ENCODE data around the gene RAP2A. TPM values are rescaled to one million over a fixed set of nuclear protein-coding genes. Genes with fewer than 3 reads are reported as not detected.

RAP2A gene
- total RNA-seq, 1 donor from 2014 or later = 19.6 TPM

- H3K27ac ChIP-seq = peak overlapping the region; percentile 100
- no peak for TF ChIP-seq POLR2A (IDR thresholded peaks at IDR 0.05)
- no peak for TF ChIP-seq CTCF (IDR thresholded peaks at IDR 0.05)
- TF ChIP-seq POLR2AphosphoS5 (IDR thresholded peaks at IDR 0.05; ENCODE audit: insufficient read depth in 1 of 2, low read depth in 1 of 2) = no peak
- peak overlapping the region; percentile 68 to 88 for H3K4me3 ChIP-seq
- no peaks in the 10 kb centered on the region for H3K36me3 ChIP-seq
- no peaks in the 10 kb centered on the region for H3K27me3 ChIP-seq
- H3K9me3 ChIP-seq = no peaks in the 10 kb centered on the region
- DNase-seq (ENCODE audit: extremely low spot score in 2 of 2) = no peak
- peaks cover 34% of the 10 kb centered on the region for H3K4me1 ChIP-seq
- intact Hi-C loops (cut with DNase I) = loop anchor here (10.0 kb wide), 1 partner anchor 318 kb away; no protein-coding TSS in a partner anchor
These were observed 1.6 kb upstream of the RAP2A start for GRCh38 chr13:97432232-97432916.

GRCh38 chr13:97432917-97433726 is 847 bp upstream of the RAP2A start:
- DNase-seq (ENCODE audit: extremely low spot score in 2 of 2) = peak; percentile 100
- Histone ChIP-seq H3K27me3 (no peaks in the 10 kb centered on the region), H3K4me1 (peaks cover 41% of the 10 kb centered on the region), H3K36me3 (no peaks in the 10 kb centered on the region), H3K9me3 (no peaks in the 10 kb centered on the region), H3K4me3 (peak overlapping the region; percentile 88 to 90), H3K27ac (peak overlapping the region; percentile 100)
- intact Hi-C loops (cut with DNase I) = loop anchor here (10.0 kb wide), 1 partner anchor 318 kb away; no protein-coding TSS in a partner anchor
- TF ChIP-seq POLR2A (IDR thresholded peaks at IDR 0.05) = peak in 1 of 2 donors; percentile 68
- TF ChIP-seq CTCF (IDR thresholded peaks at IDR 0.05) = no peak
- peak in 1 of 2 donors; percentile 91 for TF ChIP-seq POLR2AphosphoS5 (IDR thresholded peaks at IDR 0.05; ENCODE audit: insufficient read depth in 1 of 2, low read depth in 1 of 2)

- DNase-seq (ENCODE audit: extremely low spot score in 2 of 2) = peak in 1 of 2 donors; percentile 91
- H3K36me3 ChIP-seq = no peaks in the 10 kb centered on the region
- intact Hi-C loops (cut with DNase I) = loop anchor here (10.0 kb wide), 1 partner anchor 320 kb away; no protein-coding TSS in a partner anchor
- no peaks in the 10 kb centered on the region for H3K9me3 ChIP-seq
- peaks cover 47% of the 10 kb centered on the region for H3K4me1 ChIP-seq
- H3K27ac ChIP-seq = peak overlapping the region; percentile 82
- H3K4me3 ChIP-seq = peak overlapping the region; percentile 88 to 90
- H3K27me3 ChIP-seq = no peaks in the 10 kb centered on the region
- TF ChIP-seq POLR2AphosphoS5 (IDR thresholded peaks at IDR 0.05; ENCODE audit: insufficient read depth in 1 of 2, low read depth in 1 of 2) (peak in 1 of 2 donors; percentile 52), CTCF (IDR thresholded peaks at IDR 0.05) (no peak)
These were observed 630 bp downstream of the RAP2A start for GRCh38 chr13:97434397-97435201.

- H3K9me3 ChIP-seq = no peaks in the 10 kb centered on the region
- H3K4me3 ChIP-seq = peak overlapping the region; percentile 88 to 90
- peaks cover 47% of the 10 kb centered on the region for H3K4me1 ChIP-seq
- no peak for DNase-seq (ENCODE audit: extremely low spot score in 2 of 2)
- TF ChIP-seq POLR2A (IDR thresholded peaks at IDR 0.05) (no peak), CTCF (IDR thresholded peaks at IDR 0.05) (no peak), POLR2AphosphoS5 (IDR thresholded peaks at IDR 0.05; ENCODE audit: insufficient read depth in 1 of 2, low read depth in 1 of 2) (no peak)
- H3K27me3 ChIP-seq = no peaks in the 10 kb centered on the region
- H3K36me3 ChIP-seq = no peaks in the 10 kb centered on the region
- intact Hi-C loops (cut with DNase I) = loop anchor here (10.0 kb wide), 1 partner anchor 321 kb away; no protein-coding TSS in a partner anchor
- H3K27ac ChIP-seq = no peak overlapping the region
These were observed 1.4 kb downstream of the RAP2A start for GRCh38 chr13:97435323-97435722.
